Kasumi-1 (cell line): ENCODE results near the gene CBLL2.
"Not testable (repeated sequence)": the region's sequence is repeated elsewhere in the genome, so short reads cannot be mapped to it uniquely, and the experiment has no call there.

ENCODE experiments used
- DNase-seq, 2 experiments: peaks; one replicate each; lab custom pipeline; 2025; lab: John Stamatoyannopoulos, UW

The CBLL2 gene

GRCh38 chrX:22272613-22273012 lies at the start of gene CBLL2:
Gene CBLL2, plus strand, starts transcription at chrX:22272913. Its CDS starts 79 bp downstream, at chrX:22272992.
- no peak for DNase-seq

DNA sequence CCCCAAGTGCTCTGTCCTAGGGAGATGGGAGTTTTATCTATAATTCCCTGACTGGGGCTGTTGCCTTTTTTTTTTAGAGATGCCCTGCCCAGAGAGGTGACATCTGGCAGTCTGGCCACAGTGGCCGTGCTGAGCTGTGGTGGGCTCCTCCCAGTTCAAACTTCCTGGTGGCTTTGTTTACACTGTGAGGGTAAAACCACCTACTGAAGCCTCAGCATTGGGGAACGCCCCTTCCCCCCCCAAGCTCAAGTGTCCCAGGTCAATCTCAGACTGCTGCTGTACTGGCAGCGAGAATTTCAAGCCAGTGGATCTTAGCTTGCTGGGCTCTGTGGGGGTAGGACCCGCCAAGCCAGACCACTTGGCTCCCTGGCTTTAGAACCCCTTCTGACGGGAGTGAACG lies 38.3 kb upstream of the CBLL2 start:
- DNase-seq = no peak

DNA sequence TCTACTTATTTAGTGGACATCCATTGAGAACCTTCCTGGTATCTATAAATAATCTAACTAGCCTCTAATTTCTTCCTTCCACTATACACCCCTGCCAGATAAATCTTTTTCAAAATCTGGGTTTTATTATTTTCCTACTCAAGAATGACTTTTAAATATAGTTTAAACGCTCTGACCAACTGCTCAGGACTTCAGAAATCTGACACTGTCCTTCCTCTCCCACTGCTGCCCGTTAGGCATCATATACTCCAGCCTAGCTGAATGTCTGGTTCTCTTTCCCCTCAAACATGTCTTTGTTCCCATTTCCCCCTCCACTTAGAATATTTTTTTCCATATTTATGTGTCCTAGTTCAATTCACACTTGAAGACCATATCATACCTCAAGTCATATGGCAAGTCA lies 35.2 kb upstream of the CBLL2 start:
- DNase-seq = no peak

GRCh38 chrX:22246620-22247019 lies 26.1 kb upstream of the CBLL2 start:
- no peak for DNase-seq

GRCh38 chrX:22247169-22247568 lies 25.5 kb upstream of the CBLL2 start:
- no peak for DNase-seq

DNA sequence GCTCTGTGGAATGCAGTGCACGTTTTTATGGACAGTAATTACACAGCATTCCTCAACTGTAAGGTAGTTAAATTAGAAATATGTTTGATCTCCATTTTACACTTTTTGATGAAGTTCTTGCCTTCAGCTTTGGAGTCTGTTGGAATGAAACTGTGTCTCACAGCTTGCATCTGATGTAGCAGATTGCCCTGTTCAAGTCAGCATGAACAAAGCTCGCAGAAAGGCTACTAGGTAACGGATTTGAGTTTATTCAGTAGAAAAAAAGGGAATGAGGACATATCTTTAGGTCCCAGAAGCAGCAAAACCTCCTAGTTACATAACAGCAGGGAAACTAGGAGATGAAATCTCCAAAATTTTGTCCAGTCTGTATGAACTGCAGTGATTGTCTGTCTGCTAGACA lies 24.3 kb upstream of the CBLL2 start:
- no peak for DNase-seq

DNA sequence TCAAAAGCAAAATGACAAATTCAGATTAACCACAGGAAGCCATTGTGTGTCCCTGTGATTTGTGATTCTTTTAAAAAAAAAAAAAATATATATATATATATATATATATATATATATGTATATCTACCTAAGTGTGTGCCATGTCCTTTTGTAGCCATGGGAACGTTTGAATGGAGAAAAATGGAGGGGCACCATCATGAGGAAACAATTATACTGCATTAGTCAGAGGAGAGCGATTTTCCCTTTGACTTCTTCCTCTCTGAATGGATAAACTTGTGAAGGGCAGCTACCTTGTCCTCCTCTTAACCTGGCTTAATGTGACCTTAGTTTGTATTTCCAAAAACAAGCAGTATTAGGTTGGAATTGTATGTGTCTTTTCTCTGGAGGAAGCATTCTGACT lies 23.3 kb upstream of the CBLL2 start:
- no peak for DNase-seq

DNA sequence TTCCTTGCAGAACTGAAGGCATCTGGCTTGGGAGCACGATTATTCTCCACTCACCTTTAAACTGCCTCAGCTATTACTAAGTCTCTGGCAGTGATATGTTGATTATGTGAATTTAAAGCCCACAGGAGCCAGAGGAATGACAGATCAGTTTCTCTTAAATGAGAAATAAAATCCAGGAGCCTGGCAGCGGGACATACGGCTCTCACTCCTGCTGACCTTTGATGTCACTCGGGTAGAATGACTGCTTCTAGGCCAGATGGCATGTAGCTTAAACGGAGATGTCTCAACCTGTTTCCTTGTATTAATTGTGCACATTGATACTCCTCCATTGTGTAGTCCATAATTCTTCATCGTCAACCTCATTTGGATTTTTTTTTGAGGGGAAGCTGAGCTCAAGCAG lies 4.0 kb upstream of the CBLL2 start:
- no peak for DNase-seq

DNA sequence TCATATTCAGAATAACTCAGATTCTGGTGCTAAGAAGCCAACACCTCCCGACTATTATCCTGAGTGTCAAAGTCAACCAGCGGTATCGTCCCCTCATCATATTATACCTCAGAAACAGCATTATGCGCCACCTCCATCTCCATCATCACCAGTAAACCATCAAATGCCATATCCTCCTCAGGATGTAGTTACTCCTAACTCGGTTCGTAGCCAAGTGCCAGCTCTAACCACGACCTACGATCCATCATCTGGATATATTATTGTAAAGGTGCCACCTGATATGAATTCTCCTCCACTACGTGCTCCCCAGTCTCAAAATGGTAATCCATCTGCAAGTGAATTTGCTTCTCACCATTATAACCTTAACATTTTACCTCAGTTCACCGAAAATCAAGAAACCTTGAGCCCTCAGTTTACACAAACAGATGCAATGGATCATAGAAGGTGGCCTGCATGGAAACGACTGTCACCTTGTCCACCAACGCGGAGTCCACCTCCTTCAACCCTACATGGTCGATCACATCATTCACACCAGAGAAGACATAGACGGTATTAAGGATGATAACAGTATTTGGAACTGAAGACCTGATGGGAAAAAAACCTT lies 1.1 kb downstream of the CBLL2 start:
- no peak for DNase-seq

GRCh38 chrX:22276781-22277180 lies 4.1 kb downstream of the CBLL2 start:
- no peak for DNase-seq

DNA sequence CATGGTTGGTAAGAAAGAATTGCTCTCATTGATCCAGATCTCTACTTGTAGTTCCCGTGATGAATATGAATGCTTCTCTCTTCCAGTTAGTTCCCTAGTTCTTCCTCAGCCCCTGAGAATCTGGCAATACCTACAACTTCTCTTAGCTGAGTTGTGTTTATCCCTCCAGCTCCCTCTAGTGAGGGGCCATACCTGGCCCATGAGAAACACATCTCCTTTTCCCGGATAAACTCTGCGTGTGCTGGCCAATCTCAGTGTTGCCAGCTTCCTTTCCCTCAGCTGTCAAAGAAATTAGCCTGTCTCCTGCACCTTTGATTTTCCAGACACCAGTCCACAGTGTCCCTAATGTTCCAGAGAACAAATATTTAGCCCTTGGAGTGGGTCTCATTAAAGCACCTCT lies 5.7 kb downstream of the CBLL2 start:
- DNase-seq = no peak

GRCh38 chrX:22289209-22289608 lies 16.5 kb downstream of the CBLL2 start:
- DNase-seq = not testable (repeated sequence)

- no peak for DNase-seq
Measured at GRCh38 chrX:22296871-22297270, 24.2 kb downstream of the CBLL2 start.

GRCh38 chrX:22300130-22300529 lies 27.4 kb downstream of the CBLL2 start:
- DNase-seq = peak; percentile 25 to 44

- DNase-seq = no peak
Measured at GRCh38 chrX:22310779-22311178, 38.1 kb downstream of the CBLL2 start.

- DNase-seq = no peak
Measured at GRCh38 chrX:22313766-22314165, 41.1 kb downstream of the CBLL2 start.

- no peak for DNase-seq
Measured at GRCh38 chrX:22314211-22314610, 41.5 kb downstream of the CBLL2 start.

GRCh38 chrX:22314692-22315091 lies 42.0 kb downstream of the CBLL2 start:
- DNase-seq = no peak

DNA sequence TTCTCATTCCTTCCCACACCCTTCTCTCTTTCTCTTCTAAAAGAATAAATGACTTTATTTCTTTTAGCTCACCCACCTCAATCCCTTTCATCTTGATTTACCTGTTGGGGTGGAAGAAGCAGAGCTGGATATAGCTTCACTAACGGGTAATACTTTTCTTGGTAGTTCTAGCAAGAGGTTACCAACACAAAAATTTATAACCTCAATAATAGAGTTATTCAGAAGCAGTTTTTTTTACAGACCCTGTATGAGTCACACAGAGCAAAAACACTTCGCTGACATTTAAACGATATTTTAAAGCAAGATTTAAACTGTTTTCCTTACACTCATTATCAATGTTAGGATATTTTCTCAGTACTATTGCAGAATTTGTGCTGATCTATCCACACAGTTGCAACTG lies 42.4 kb downstream of the CBLL2 start:
- no peak for DNase-seq

GRCh38 chrX:22320236-22320873 lies 47.6 kb downstream of the CBLL2 start:
- DNase-seq = no peak

DNA sequence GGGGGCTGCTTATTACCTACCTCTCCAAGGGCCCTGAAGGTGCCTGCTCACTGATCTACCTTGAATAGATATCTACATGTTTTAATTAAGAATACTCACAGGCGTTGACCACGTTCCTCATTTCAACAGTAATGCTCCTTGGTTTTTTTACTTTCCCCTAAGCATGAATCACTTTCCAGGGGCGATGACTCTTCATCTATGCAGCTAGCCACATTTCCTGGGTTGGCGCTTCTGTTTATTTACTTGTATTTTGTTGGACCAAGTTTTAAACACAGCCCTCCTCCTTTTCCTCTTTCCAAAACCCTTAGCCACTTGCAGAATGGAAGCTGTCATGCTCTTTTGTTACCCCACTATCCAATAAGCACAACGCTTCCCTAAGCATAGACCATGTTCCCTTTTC lies 50.8 kb downstream of the CBLL2 start:
- DNase-seq = no peak
